GM12892 (cell line): Measurements from ENCODE around the gene GFRA1.

ENCODE experiments used
- POLR2A ChIP-seq: IDR thresholded peaks from 2 replicates; pipeline ENCODE4 v1.6.1; 2011; ENCODE audit warnings: low read depth, low read length, control low read depth
- POLR2AphosphoS5 ChIP-seq: IDR thresholded peaks from 2 replicates; pipeline ENCODE4 v1.6.1; 2011; ENCODE audit warnings: low read depth, low read length, control low read depth

DNA sequence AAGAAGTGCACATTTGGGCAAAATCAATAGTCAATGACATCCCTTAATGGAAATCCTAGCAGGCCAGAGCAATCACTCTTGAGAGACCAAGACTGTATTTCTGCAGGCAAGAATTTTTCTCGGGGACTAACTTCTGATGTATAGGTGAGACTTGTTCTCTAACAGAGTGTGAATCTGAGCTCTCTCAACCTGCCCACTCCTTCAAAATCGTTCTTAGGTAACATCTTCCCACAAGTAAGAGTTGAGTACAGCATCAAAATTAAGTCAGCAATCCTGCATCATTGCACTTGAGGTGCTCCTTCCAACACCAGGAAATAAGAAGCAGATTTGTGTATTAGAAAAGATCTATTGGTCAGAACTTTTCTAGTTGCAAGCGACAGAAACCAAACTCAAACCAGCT is 25.6 kb upstream of the GFRA1 start:
- TF ChIP-seq POLR2AphosphoS5 (no peak), POLR2A (no peak)
